Right cardiac atrium (tissue), 5 donors: ENCODE results near the gene DDIT4. TPM values are rescaled to one million over a fixed set of nuclear protein-coding genes. Genes with fewer than 3 reads are reported as not detected.

ENCODE experiments used
- ATAC-seq, 2 donors: fragments of 200-7000 bp; cut with Tn5 transposase; one replicate each; pipeline versions ENCODE4 v1.8.0 to v1.9.1; 2020; ENCODE audit warnings: moderate library complexity in 2 of 2, mild to moderate bottlenecking in 1 of 2
- DNase-seq, 3 donors: peaks; one replicate each; pipeline ENCODE4 v3.0.0-alpha.2; 2020
- H3K27ac ChIP-seq: one replicate; pipeline ENCODE4 v1.5.1; 2013; ENCODE audit warnings: mild to moderate bottlenecking, low read length, control low read depth, moderate library complexity
- H3K27me3 ChIP-seq: one replicate; pipeline ENCODE4 v1.6.1; 2013; ENCODE audit not compliant: control insufficient read depth, insufficient read depth
- H3K4me1 ChIP-seq: one replicate; pipeline ENCODE4 v1.6.1; 2013; ENCODE audit warnings: low read length; ENCODE audit not compliant: control insufficient read depth, insufficient read depth
- H3K4me3 ChIP-seq: one replicate; pipeline ENCODE4 v1.5.1; 2013; ENCODE audit warnings: low read length, control low read depth
- H3K9me3 ChIP-seq: one replicate; pipeline ENCODE4 v1.6.1; 2013; ENCODE audit warnings: low read length; ENCODE audit not compliant: control insufficient read depth
- WGBS: extraction: QIAGEN DNeasy Blood & Tissue Kit; methylation state at CpG from one replicate; pipeline ENCODE4 v1.1.7; 2013; 5-methylcytosine and 5-hydroxymethylcytosine counted together
- intact Hi-C, 4 donors: fragments of 100-400 bp; cut with DNase I; formaldehyde crosslinking; loops; one replicate each; pipeline versions ENCODE4 v1.11.0 to v1.14.0; 2022 to 2023
- polyA plus RNA-seq: library from polyadenylated mRNA; stranded (reverse); fragments of 200-250 nt; gene quantifications from one replicate; pipeline ENCODE4 v1.2.3, GENCODE V29; 2013
- total RNA-seq, 4 donors: library from RNA; stranded (reverse); fragmentation: NEBNext Ultra II Directional; extraction: Animal tissue kit (Norgen Biotek cat#: 25700); gene quantifications; one replicate each; pipeline ENCODE4 v1.2.1, GENCODE V29; 2021
- donor health status: healthy with polysubstance abuse.
- donor health status: DM: no; HTN: yes; CAD: no.
- donor health status: DM: no; HTN: no; CAD: no.
- donor health status: DM: no; HTN: yes; CAD: no; lungs with severe emphysema.
- donor health status: DM: yes; HTN: yes; CAD: no.

DDIT4 gene
- total and polyA plus RNA-seq, 5 donors = 33.0 to 113 (median 69.0) TPM

DNA sequence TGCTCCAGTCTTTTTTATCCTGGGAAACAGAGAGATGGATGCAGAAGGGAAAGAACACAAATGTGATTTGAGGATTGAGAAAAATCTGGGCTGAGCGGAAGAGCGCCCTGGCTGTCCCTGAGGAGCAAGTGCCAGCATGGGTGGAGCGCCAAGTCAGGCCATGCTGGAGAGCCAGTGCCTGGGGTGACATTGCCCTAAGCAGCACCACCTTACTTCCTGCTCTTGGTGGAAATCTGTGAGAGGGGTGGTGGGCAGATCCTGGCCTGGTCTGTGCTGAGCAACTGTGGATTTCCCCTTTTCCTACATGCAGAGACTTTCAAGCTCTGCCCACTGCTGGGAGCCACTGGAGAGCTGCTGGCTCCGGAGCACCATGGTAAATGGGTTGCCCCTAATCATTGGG lies 36.9 kb downstream of the DDIT4 start:
- H3K27ac ChIP-seq = peak overlapping the region; percentile 2
- H3K4me3 ChIP-seq = no peak overlapping the region
- WGBS = 75% methylated on average over 4 of the region's 4 CpGs
- peaks cover 30% of the 10 kb centered on the region for H3K4me1 ChIP-seq
- intact Hi-C loops = no loop called here
- H3K9me3 ChIP-seq = no peaks in the 10 kb centered on the region
- H3K27me3 ChIP-seq = no peaks in the 10 kb centered on the region
- ATAC-seq = peak in 1 of 2 donors; percentile 24
- peak in 2 of 3 donors; percentile 72 to 74 for DNase-seq

DNA sequence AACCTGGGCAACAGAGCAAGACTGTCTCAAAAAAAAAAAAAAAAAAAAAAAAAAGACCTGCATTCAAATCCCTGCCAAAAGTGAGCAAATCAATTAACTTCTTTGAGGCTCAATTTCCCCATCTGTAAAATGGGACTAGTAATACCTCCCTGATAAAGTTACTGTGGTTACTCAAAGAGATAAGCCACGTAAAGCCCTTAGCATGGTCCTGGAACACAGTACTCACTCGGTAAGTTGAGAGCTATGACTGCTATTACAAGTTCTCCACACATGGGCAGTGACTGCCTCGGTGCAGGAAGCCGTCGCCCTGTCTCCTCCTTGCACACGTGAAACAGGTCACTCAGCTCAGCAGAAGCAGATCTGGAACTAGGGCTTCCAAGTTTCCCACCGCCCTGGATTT lies 37.9 kb downstream of the DDIT4 start:
- intact Hi-C loops = no loop called here
- DNase-seq = peak in 1 of 3 donors; percentile 40

DNA sequence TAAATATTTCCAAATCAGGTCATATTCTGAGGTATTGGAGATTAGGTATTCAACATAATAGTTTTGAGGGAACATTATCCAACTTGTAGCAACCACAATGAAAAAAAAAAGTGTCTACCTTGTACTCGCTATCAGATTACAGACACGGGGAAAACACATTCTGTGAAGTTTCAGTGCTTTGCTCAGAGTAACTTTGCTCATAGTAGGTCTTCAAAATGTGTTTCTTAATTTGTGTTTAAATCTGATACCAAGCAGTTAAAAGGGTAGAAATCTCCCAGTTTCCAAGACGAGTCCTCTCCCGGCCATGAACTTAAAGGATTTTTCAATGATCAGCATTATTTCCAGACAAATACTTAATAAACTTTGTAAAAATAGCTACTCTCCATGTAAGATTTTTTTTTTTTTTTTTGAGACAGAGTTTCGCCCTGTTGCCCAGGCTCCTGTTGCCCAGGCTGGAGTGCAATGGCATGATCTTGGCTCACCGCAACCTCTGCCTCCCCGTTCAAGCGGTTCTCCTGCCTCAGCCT lies 39.2 kb downstream of the DDIT4 start:
- Histone ChIP-seq H3K4me3 (no peak overlapping the region), H3K27me3 (no peaks in the 10 kb centered on the region), H3K9me3 (no peaks in the 10 kb centered on the region), H3K4me1 (peaks cover 38% of the 10 kb centered on the region), H3K27ac (no peak overlapping the region)
- ATAC-seq = no peak
- intact Hi-C loops = no loop called here
- WGBS = 94% methylated on average over 8 of the region's 8 CpGs
- no peak for DNase-seq

More for the DNA sequence above, 37.9 kb downstream of the DDIT4 start:
- no peak overlapping the region for H3K27ac ChIP-seq
- no peaks in the 10 kb centered on the region for H3K27me3 ChIP-seq
- no peak for ATAC-seq
- WGBS = 89% methylated on average over 7 of the region's 7 CpGs
- H3K9me3 ChIP-seq = no peaks in the 10 kb centered on the region
- H3K4me1 ChIP-seq = peaks cover 38% of the 10 kb centered on the region
- no peak overlapping the region for H3K4me3 ChIP-seq

DNA sequence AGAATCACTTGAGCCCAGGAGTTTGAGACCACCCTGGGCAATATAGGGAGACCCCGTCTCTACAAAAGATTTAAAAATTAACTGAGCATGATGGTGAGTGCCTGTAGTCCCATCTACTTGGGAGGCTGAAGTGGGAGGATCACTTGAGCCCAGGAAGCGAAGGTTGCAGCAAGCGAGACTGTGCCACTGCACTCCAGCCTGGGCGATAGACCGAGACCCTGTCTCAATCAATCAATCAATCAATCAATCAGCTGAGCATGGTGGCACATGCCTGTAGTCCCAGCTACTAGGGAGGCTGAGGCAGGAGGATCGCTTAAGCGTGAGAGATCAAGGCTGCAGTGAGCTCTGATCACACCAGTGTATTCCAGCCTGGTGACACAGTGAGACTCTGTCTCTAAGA lies 40.5 kb downstream of the DDIT4 start:
- H3K4me1 ChIP-seq = peaks cover 33% of the 10 kb centered on the region
- ATAC-seq (no peak), DNase-seq (no peak)
- intact Hi-C loops = no loop called here
- no peaks in the 10 kb centered on the region for H3K27me3 ChIP-seq
- no peak overlapping the region for H3K4me3 ChIP-seq
- H3K27ac ChIP-seq = no peak overlapping the region
- no peaks in the 10 kb centered on the region for H3K9me3 ChIP-seq
- WGBS = 98% methylated on average over 7 of the region's 7 CpGs

DNA sequence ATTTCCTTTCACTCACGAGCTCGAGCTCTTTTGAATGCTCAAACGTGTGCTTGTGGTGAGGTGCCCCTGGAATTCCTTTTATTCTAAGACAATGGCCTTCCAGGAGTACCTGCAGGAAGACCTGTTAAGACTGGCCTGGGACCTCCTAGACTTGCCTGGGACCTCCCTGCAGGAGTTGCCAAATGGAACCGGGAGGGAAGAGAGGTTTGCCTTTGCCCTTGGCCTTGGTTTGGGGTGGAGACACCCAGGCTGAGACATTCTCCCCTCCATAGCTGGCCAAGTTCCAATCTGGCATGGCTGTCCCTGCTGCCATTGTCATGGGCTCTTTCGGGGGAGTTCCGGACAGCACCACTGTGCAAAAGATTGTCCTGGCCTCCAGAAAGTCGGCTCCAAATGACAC lies 41.3 kb downstream of the DDIT4 start:
- no peak overlapping the region for H3K4me3 ChIP-seq
- no peaks in the 10 kb centered on the region for H3K9me3 ChIP-seq
- peak in 2 of 3 donors; percentile 75 for DNase-seq
- no peaks in the 10 kb centered on the region for H3K27me3 ChIP-seq
- peaks cover 25% of the 10 kb centered on the region for H3K4me1 ChIP-seq
- 24% methylated on average over 7 of the region's 7 CpGs for WGBS
- ATAC-seq = peak in 1 of 2 donors; percentile 1
- peak overlapping the region; percentile 60 for H3K27ac ChIP-seq
- intact Hi-C loops = no loop called here

DNA sequence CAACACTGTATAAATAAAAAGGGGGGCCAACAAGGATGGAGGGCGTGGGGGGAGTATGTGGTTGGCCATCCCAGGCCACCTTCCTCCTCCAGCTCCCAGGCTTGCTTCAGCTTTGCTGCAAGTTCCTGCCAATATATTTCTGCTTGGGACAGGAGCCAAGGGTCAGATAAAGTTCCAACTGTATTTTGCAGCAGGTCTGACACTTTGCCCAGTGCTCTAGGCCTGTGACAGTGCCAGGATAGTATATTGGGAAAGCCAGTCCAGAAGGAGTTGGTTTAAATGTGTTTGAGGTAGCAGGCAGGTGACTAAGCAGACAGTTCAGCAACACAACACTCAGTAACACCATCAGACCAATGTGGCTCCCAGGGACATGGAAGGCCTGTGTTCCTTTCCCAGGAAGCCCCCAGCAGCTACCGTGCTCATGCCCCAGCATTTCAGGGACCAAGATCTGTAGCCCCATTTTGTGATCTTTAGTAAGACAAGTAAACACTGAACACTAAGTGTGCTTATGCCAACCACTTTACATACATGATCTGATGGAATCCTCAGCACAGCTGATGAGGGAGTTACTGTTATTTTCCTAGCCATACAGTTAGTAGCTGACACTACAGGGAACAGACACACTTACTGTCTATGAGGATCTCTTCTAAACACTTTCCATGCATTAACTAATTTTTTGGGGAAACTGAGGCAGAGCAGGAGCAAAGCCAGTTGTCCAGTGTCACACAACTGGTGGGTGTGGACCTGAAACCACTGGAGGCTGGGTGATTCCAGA lies 42.1 kb downstream of the DDIT4 start:
- DNase-seq (peak; percentile 73 to 85 (median 84)), ATAC-seq (peak; percentile 44 to 55)
- Histone ChIP-seq H3K9me3 (no peaks in the 10 kb centered on the region), H3K4me3 (no peak overlapping the region), H3K27ac (peak overlapping the region; percentile 95), H3K4me1 (peaks cover 18% of the 10 kb centered on the region), H3K27me3 (no peaks in the 10 kb centered on the region)
- intact Hi-C loops = no loop called here
- 3% methylated on average over 2 of the region's 2 CpGs for WGBS

DNA sequence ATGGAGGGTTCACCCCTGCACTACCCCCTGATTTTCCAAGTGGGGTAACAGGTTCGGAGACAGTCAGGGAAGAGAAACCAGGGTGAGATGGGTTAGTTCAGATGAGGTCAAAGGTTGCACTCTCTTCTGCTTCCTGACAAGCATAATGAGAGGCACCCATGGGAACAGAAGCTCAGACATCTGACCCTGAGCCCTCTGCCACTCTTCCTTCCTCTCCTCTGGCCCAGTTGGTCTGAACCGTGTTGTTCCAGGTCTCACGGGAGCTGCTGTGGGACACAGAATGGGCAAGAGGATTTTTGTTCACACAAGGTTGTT lies 42.6 kb downstream of the DDIT4 start:
- DNase-seq = no peak
- intact Hi-C loops = no loop called here
- no peak overlapping the region for H3K4me3 ChIP-seq
- no peaks in the 10 kb centered on the region for H3K27me3 ChIP-seq
- WGBS = 43% methylated on average over 3 of the region's 3 CpGs
- H3K9me3 ChIP-seq = no peaks in the 10 kb centered on the region
- H3K4me1 ChIP-seq = peaks cover 18% of the 10 kb centered on the region
- H3K27ac ChIP-seq = peak overlapping the region; percentile 95
- ATAC-seq = no peak

DNA sequence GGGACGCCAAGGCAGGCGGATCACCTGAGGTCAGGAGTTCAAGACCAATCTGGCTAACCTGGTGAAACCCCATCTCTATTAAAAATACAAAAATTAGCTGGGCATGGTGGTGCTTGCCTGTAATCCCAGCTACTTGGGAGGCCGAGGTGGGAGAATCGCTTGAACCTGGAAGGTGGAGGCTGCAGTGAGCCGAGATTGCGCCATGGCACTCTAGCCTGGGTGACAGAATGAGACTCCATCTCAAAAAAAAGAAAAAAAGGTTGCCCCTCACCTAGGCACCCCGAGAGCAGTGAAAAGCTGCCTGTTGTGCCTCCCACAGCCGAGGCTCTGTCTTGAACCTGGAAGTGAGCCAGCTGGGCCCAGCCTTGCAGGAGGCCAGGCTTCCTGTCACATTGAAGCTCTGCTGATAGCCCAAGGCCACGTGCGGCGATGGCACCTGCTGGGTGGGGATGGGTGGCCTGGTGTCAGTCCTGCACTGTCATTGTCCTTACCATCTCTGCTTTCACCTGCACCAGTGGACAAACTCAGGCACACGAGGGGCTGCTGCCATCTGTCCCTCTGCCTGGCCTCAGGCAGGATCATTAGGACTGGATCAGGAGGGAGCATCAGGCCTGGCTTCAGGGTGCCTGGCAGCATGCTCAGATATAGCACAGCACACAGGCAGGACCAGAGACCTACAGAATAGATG lies 43.2 kb downstream of the DDIT4 start:
- no peaks in the 10 kb centered on the region for H3K27me3 ChIP-seq
- ATAC-seq (peak in 1 of 2 donors; percentile 2), DNase-seq (peak; percentile 74 to 89 (median 89))
- 59% methylated on average over 12 of the region's 12 CpGs for WGBS
- H3K4me1 ChIP-seq = peaks cover 18% of the 10 kb centered on the region
- intact Hi-C loops = no loop called here
- peak overlapping the region; percentile 38 for H3K27ac ChIP-seq
- no peak overlapping the region for H3K4me3 ChIP-seq
- no peaks in the 10 kb centered on the region for H3K9me3 ChIP-seq

DNA sequence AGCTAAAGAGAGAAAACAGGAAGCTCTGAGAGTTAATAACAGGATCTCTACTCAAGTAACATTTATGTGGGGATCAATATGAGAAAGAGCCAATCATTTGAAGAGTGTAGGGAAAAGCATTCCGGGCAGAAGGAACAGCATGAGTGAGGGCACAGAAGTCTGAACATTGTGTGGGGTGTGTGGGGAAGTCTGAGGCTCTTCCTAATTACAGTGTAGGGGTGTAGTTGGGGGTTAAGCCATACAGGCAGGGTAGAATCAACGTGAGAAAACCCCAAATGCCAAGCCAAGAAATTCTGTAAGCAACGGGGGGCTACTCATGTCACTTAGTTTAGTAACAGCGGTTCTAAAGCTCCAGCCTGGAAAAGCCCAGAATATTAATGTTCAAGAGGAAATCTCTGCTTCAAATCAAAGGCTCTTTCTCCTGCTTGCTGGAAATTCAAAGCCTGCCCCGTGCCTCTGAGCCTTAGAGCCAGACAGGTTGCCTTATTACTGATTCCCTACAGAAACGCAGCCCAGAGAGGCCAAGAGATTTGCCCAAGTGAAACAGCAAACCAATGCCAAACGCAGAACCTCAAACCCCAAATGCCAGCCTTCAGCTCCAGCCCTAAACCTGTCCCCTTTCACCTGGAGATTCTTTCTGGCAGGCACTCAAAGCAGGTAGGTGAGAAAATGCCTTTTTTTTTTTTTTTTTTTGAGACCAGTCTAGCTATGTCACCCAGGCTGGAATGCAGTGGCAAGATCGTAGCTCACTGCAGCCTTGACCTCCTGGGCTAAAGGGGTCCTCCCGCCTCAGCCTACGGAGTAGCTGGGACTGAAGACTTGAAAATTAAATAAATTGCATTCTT lies 44.9 kb downstream of the DDIT4 start:
- H3K27me3 ChIP-seq = no peaks in the 10 kb centered on the region
- H3K4me3 ChIP-seq = peak overlapping the region; percentile 27
- no peaks in the 10 kb centered on the region for H3K9me3 ChIP-seq
- H3K4me1 ChIP-seq = peaks cover 18% of the 10 kb centered on the region
- ATAC-seq (no peak), DNase-seq (no peak)
- intact Hi-C loops = no loop called here
- H3K27ac ChIP-seq = peak overlapping the region; percentile 75
- WGBS = 64% methylated on average over 10 of the region's 10 CpGs

DNA sequence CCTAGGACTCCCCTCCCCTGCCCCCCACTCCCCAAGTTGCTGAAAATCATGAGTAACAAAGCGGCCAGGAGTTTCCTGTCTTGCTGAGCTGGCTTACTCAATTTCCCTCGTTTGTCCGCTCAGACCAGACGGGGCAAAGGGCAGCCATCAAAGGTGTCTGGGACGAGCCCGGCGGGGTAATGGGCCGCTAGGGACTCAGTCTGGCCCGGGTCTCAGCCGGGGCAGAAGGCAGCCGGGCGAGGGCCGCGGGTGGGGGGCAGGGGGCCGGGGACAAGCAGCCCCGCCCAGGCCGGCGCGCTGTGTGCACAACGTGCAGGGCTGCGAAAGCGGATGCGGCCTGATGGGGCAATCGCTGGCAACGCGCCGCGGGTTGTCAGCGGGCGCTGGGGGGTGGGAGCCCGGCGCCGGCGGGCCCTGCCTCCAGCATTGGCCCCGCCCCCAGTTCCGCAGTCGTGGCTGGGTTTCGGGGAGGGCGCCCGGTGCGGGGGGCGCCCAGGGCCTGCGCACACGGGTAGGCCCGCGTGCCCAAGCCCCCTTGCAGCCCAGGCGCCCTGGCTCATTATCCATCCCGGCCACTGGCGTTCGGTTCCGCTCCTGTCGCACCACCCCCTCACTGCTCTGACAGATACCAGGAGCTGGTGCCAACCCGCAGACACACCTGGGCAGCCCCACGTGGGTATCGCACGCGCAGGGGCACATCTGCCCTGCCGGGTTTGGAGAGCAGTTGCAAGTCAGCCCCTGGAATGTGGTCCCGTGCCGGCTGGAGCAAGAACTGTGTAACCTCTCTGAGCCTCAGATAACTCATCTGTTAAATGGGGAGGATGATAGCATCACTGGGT lies 45.9 kb downstream of the DDIT4 start:
- no peaks in the 10 kb centered on the region for H3K9me3 ChIP-seq
- ATAC-seq (peak; percentile 87 to 90), DNase-seq (peak; percentile 96 to 99 (median 99))
- no peaks in the 10 kb centered on the region for H3K27me3 ChIP-seq
- 2% methylated on average over 60 of the region's 60 CpGs for WGBS
- intact Hi-C loops = loop anchor here in 2 of 4 donors (10.0 kb wide), 2 partner anchors 45 to 95 kb away; partner anchors contain the start of gene DDIT4 (in 2 of the 2)
- peak overlapping the region; percentile 27 for H3K4me3 ChIP-seq
- H3K4me1 ChIP-seq = peaks cover 18% of the 10 kb centered on the region
- H3K27ac ChIP-seq = peak overlapping the region; percentile 93
